HG03354 (cell line): ENCODE results near the gene DAAM2.

ENCODE experiments used
- ATAC-seq: cut with Tn5 transposase; IDR thresholded peaks from one replicate; pipeline ENCODE4 v1.9.1; 2021; ENCODE audit warnings: mild to moderate bottlenecking; ENCODE audit not compliant: unreplicated experiment, poor library complexity, severe bottlenecking

DAAM2 gene

GRCh38 chr6:39876826-39877225 is 84.7 kb downstream of the DAAM2 start:
- ATAC-seq = no peak

GRCh38 chr6:39879535-39879934 is 87.4 kb downstream of the DAAM2 start:
- ATAC-seq = no peak

- no peak for ATAC-seq
These were observed 88.4 kb downstream of the DAAM2 start for GRCh38 chr6:39880594-39880993.

GRCh38 chr6:39881851-39882530 is 89.8 kb downstream of the DAAM2 start:
- no peak for ATAC-seq

GRCh38 chr6:39882531-39882899 is 90.3 kb downstream of the DAAM2 start:
- ATAC-seq = no peak

GRCh38 chr6:39884696-39885095 is 92.5 kb downstream of the DAAM2 start:
- ATAC-seq = no peak

- no peak for ATAC-seq
These were observed 93.5 kb downstream of the DAAM2 start for GRCh38 chr6:39885691-39886090.

GRCh38 chr6:39886871-39887270 is 94.7 kb downstream of the DAAM2 start:
- no peak for ATAC-seq

GRCh38 chr6:39887692-39888450 is 95.7 kb downstream of the DAAM2 start:
- ATAC-seq = no peak

GRCh38 chr6:39889229-39889628 is 97.1 kb downstream of the DAAM2 start:
- no peak for ATAC-seq

GRCh38 chr6:39891353-39891752 is 99.2 kb downstream of the DAAM2 start:
- no peak for ATAC-seq

GRCh38 chr6:39891976-39892375 is 99.8 kb downstream of the DAAM2 start:
- no peak for ATAC-seq

GRCh38 chr6:39892490-39893129 is 100.4 kb downstream of the DAAM2 start:
- ATAC-seq = no peak

- ATAC-seq = no peak
These were observed 101.1 kb downstream of the DAAM2 start for GRCh38 chr6:39893286-39893685.

- ATAC-seq = no peak
These were observed 104.5 kb downstream of the DAAM2 start for GRCh38 chr6:39896701-39897100.

- ATAC-seq = no peak
These were observed 105.5 kb downstream of the DAAM2 start for GRCh38 chr6:39897698-39898097.

GRCh38 chr6:39898625-39899024 is 106.4 kb downstream of the DAAM2 start:
- ATAC-seq = no peak

GRCh38 chr6:39899554-39900295 is 107.5 kb downstream of the DAAM2 start:
- no peak for ATAC-seq

- ATAC-seq = no peak
These were observed 109.0 kb downstream of the DAAM2 start for GRCh38 chr6:39901116-39901655.

GRCh38 chr6:39901670-39902069 is 109.5 kb downstream of the DAAM2 start:
- ATAC-seq = no peak
